ENCODE data around the gene C16orf92. TPM values are rescaled to one million over a fixed set of nuclear protein-coding genes. Genes with fewer than 3 reads are reported as not detected.

C16orf92 gene
- total RNA-seq, 1 experiment from 2014 or later = not detected

- TF ChIP-seq PREB (CRISPR knock-in tag; IDR thresholded peaks at IDR 0.05; ENCODE audit: borderline replicate concordance) (no peak; the same call in 1 of the 2 replicates), SOX15 (CRISPR knock-in tag; IDR thresholded peaks at IDR 0.05) (no peak), HMGXB4 (CRISPR knock-in tag; IDR thresholded peaks at IDR 0.05) (peak; percentile 72; the same call in 1 of the 2 replicates), FOXP1 (CRISPR knock-in tag; IDR thresholded peaks at IDR 0.05; ENCODE audit: borderline replicate concordance) (peak; percentile 89), AFF4 (CRISPR knock-in tag; IDR thresholded peaks at IDR 0.05; ENCODE audit: borderline replicate concordance) (no peak), PRDM15 (CRISPR knock-in tag; IDR thresholded peaks at IDR 0.05) (no peak), ZNF281 (CRISPR knock-in tag; IDR thresholded peaks at IDR 0.05) (peak; percentile 87; the same call in 1 of the 2 replicates), ATF2 (CRISPR knock-in tag; IDR thresholded peaks at IDR 0.05; ENCODE audit: borderline replicate concordance, low read depth) (peak; percentile 54; the same call in 1 of the 2 replicates), OVOL2 (CRISPR knock-in tag; IDR thresholded peaks at IDR 0.05; ENCODE audit: borderline replicate concordance) (no peak), SMAD4 (CRISPR knock-in tag; IDR thresholded peaks at IDR 0.05) (no peak), HMGA2 (CRISPR knock-in tag; IDR thresholded peaks at IDR 0.05) (0 out of 2 replicates have a peak, but pooled peaks have one; percentile 9), ZNF232 (CRISPR knock-in tag; IDR thresholded peaks at IDR 0.05) (peak; percentile 96), NR1H2 (CRISPR knock-in tag; IDR thresholded peaks at IDR 0.05) (no peak), GRHL2 (CRISPR knock-in tag; IDR thresholded peaks at IDR 0.05; ENCODE audit: insufficient replicate concordance, severe bottlenecking) (no peak), E2F4 (CRISPR knock-in tag; IDR thresholded peaks at IDR 0.05; ENCODE audit: borderline replicate concordance, low read depth) (no peak), MAX (CRISPR knock-in tag; IDR thresholded peaks at IDR 0.05) (peak; percentile 100), NFE2L1 (CRISPR knock-in tag; IDR thresholded peaks at IDR 0.05) (peak; percentile 98), ZMAT4 (CRISPR knock-in tag; IDR thresholded peaks at IDR 0.05) (0 out of 2 replicates have a peak, but pooled peaks have one; percentile 57)
Measured at GRCh38 chr16:29973384-29974246, 49.4 kb upstream of the C16orf92 start, which contains the start of gene TAOK2 (continued).
